Endothelial cell of umbilical vein (primary cell): ENCODE results near the gene LILRA6. TPM values are rescaled to one million over a fixed set of nuclear protein-coding genes. Genes with fewer than 3 reads are reported as not detected.

ENCODE experiments used
- microRNA-seq: library from miRNA; unstranded; fragments of <30 nt; microRNA quantifications from one replicate; pipeline ENCODE4 v1.2.0, GENCODE V29; 2021; ENCODE audit warnings: borderline number of aligned reads, borderline replicate concordance
- polyA plus RNA-seq, 4 experiments: library from polyadenylated mRNA; depleted of rRNA in 3 of 4; stranded (reverse) in 3 of 4; unstranded in 1 of 4; fragments of >200 nt; gene quantifications; 2 replicates each; pipeline versions ENCODE4 v1.2.1 to v1.2.3, GENCODE V29; 2011 to 2012; ENCODE audit warnings: missing spikeins in 1 of 4
- small RNA-seq: library from RNA; depleted of rRNA; stranded (forward); fragments of <200 nt; gene quantifications from one replicate; pipeline ENCODE3, GENCODE V24; 2012; ENCODE audit warnings: low replicate concordance, low read depth; ENCODE audit not compliant: insufficient read depth, insufficient read length
- total RNA-seq: library from RNA; stranded (reverse); gene quantifications from 2 replicates; pipeline ENCODE4 v1.2.3, GENCODE V29; 2021

The LILRA6 gene
- total and polyA plus RNA-seq, 2 donors (not counting 3 experiments of a cell fraction or from before 2014, with no cell fraction given): not detected

Small RNAs within 50 kb of the gene (microRNA-seq; reads per million reads assigned to microRNA genes)
- not detected for gene MIR4752

Small RNAs within 50 kb of the gene (small RNA-seq; reads per million reads assigned to genes)
- gene MIR4752 (not detected), gene RNU6-1307P (not detected)

Other genes with a start within 250 kb of the LILRA6 start
- gene VSTM1, start 178.9 kb downstream of the LILRA6 start, total RNA-seq: not detected in 2 replicates
- not detected in 2 replicates for gene VSTM1, start 178.9 kb downstream of the LILRA6 start, polyA plus RNA-seq
- not detected in 2 replicates for gene TARM1, start 161.4 kb downstream of the LILRA6 start, total RNA-seq
- gene TARM1, start 161.4 kb downstream of the LILRA6 start, polyA plus RNA-seq: not detected in 2 replicates
- not detected in 2 replicates for gene OSCAR, start 142.0 kb downstream of the LILRA6 start, total RNA-seq
- gene OSCAR, start 142.0 kb downstream of the LILRA6 start, polyA plus RNA-seq: 0.08 and 0.10 TPM in 2 replicates
- gene NDUFA3, start 139.9 kb downstream of the LILRA6 start, total RNA-seq: 119 and 132 TPM in 2 replicates
- gene NDUFA3, start 139.9 kb downstream of the LILRA6 start, polyA plus RNA-seq: 95.5 and 107 TPM in 2 replicates
- 32.1 and 36.2 TPM in 2 replicates for gene TFPT, start 127.1 kb downstream of the LILRA6 start, total RNA-seq
- 28.3 and 29.3 TPM in 2 replicates for gene TFPT, start 127.1 kb downstream of the LILRA6 start, polyA plus RNA-seq
- gene PRPF31, start 127.0 kb downstream of the LILRA6 start, total RNA-seq: 99.1 and 101 TPM in 2 replicates
- 70.8 and 76.2 TPM in 2 replicates for gene PRPF31, start 127.0 kb downstream of the LILRA6 start, polyA plus RNA-seq
- gene CNOT3, start 105.0 kb downstream of the LILRA6 start, total RNA-seq: 62.4 and 74.7 TPM in 2 replicates
- gene CNOT3, start 105.0 kb downstream of the LILRA6 start, polyA plus RNA-seq: 16.4 and 20.4 TPM in 2 replicates
- 5.0 and 6.9 TPM in 2 replicates for gene LENG1, start 83.1 kb downstream of the LILRA6 start, total RNA-seq
- gene LENG1, start 83.1 kb downstream of the LILRA6 start, polyA plus RNA-seq: 2.1 and 3.0 TPM in 2 replicates
- 0.71 and 0.74 TPM in 2 replicates for gene TMC4, start 69.6 kb downstream of the LILRA6 start, total RNA-seq
- 1.7 and 2.4 TPM in 2 replicates for gene TMC4, start 69.6 kb downstream of the LILRA6 start, polyA plus RNA-seq
- gene MBOAT7, start 53.2 kb downstream of the LILRA6 start, total RNA-seq: 175 and 218 TPM in 2 replicates
- 204 and 256 TPM in 2 replicates for gene MBOAT7, start 53.2 kb downstream of the LILRA6 start, polyA plus RNA-seq
- 37.4 and 40.7 TPM in 2 replicates for gene TSEN34, start 51.5 kb downstream of the LILRA6 start, total RNA-seq
- gene TSEN34, start 51.5 kb downstream of the LILRA6 start, polyA plus RNA-seq: 81.9 and 107 TPM in 2 replicates
- 1,192 and 1,260 TPM in 2 replicates for gene RPS9, start 41.9 kb downstream of the LILRA6 start, total RNA-seq
- 3,343 and 4,230 TPM in 2 replicates for gene RPS9, start 41.9 kb downstream of the LILRA6 start, polyA plus RNA-seq
- not detected in 2 replicates for gene LILRB3, start 19.8 kb downstream of the LILRA6 start, total RNA-seq
- gene LILRB3, start 19.8 kb downstream of the LILRA6 start, polyA plus RNA-seq: not detected in 2 replicates
- gene LILRB5, start 14.5 kb upstream of the LILRA6 start, total RNA-seq: not detected in 2 replicates
- gene LILRB5, start 14.5 kb upstream of the LILRA6 start, polyA plus RNA-seq: not detected in 2 replicates
- not detected in 2 replicates for gene LILRB2, start 38.3 kb upstream of the LILRA6 start, total RNA-seq
- not detected in 2 replicates for gene LILRB2, start 38.3 kb upstream of the LILRA6 start, polyA plus RNA-seq
- not detected in 2 replicates for gene LILRA5, start 70.4 kb upstream of the LILRA6 start, total RNA-seq
- not detected in 2 replicates for gene LILRA5, start 70.4 kb upstream of the LILRA6 start, polyA plus RNA-seq
- not detected in 2 replicates for gene LILRA4, start 96.4 kb upstream of the LILRA6 start, total RNA-seq
- not detected in 2 replicates for gene LILRA4, start 96.4 kb upstream of the LILRA6 start, polyA plus RNA-seq
- gene LAIR1, start 122.1 kb upstream of the LILRA6 start, total RNA-seq: not detected in 2 replicates
- not detected in 2 replicates for gene LAIR1, start 122.1 kb upstream of the LILRA6 start, polyA plus RNA-seq
- not detected in 2 replicates for gene TTYH1, start 172.7 kb upstream of the LILRA6 start, total RNA-seq
- not detected in 2 replicates for gene TTYH1, start 172.7 kb upstream of the LILRA6 start, polyA plus RNA-seq
- gene LENG8, start 206.4 kb upstream of the LILRA6 start, total RNA-seq: 213 and 218 TPM in 2 replicates
- 130 and 134 TPM in 2 replicates for gene LENG8, start 206.4 kb upstream of the LILRA6 start, polyA plus RNA-seq
- gene LENG9, start 221.0 kb upstream of the LILRA6 start, total RNA-seq: 2.8 and 3.2 TPM in 2 replicates
- gene LENG9, start 221.0 kb upstream of the LILRA6 start, polyA plus RNA-seq: 0.97 and 1.5 TPM in 2 replicates
- 73.8 and 85.5 TPM in 2 replicates for gene CDC42EP5, start 230.5 kb upstream of the LILRA6 start, total RNA-seq
- gene CDC42EP5, start 230.5 kb upstream of the LILRA6 start, polyA plus RNA-seq: 37.3 and 48.3 TPM in 2 replicates